H9 (cell line): Measurements from ENCODE around the gene TUG1. TPM values are rescaled to one million over a fixed set of nuclear protein-coding genes. Genes with fewer than 3 reads are reported as not detected.

Experiments
- DNase-seq: peaks from one replicate; pipeline ENCODE4 v3.0.0-alpha.2; 2017
- H2AFZ ChIP-seq: one replicate; pipeline ENCODE4 v1.6.1; 2013; ENCODE audit warnings: mild to moderate bottlenecking, low read length, control low read depth, moderate library complexity
- H2AK5ac ChIP-seq: 2 replicates; pipeline ENCODE4 v1.6.1; 2013; ENCODE audit warnings: low read length, control low read depth, mixed read lengths; ENCODE audit not compliant: insufficient read length
- H2BK120ac ChIP-seq: one replicate; pipeline ENCODE4 v1.6.1; 2013; ENCODE audit warnings: low read depth, mild to moderate bottlenecking, low read length, control low read depth, inconsistent platforms; ENCODE audit not compliant: poor library complexity, severe bottlenecking
- H2BK12ac ChIP-seq: 2 replicates; pipeline ENCODE4 v1.6.1; 2013; ENCODE audit warnings: low read length, control low read depth, mixed read lengths, low read depth; ENCODE audit not compliant: insufficient read length
- H2BK15ac ChIP-seq: 2 replicates; pipeline ENCODE4 v1.6.1; 2013; ENCODE audit warnings: low read depth, low read length, control low read depth
- H2BK20ac ChIP-seq: one replicate; pipeline ENCODE4 v1.6.1; 2013; ENCODE audit warnings: low read depth, mild to moderate bottlenecking, low read length, control low read depth, inconsistent platforms; ENCODE audit not compliant: poor library complexity, severe bottlenecking
- H2BK5ac ChIP-seq: 2 replicates; pipeline ENCODE4 v1.6.1; 2013; ENCODE audit warnings: low read length, control low read depth, mixed read lengths; ENCODE audit not compliant: insufficient read length
- H3K14ac ChIP-seq: 2 replicates; pipeline ENCODE4 v1.6.1; 2013; ENCODE audit warnings: low read length, control low read depth; ENCODE audit not compliant: insufficient read depth
- H3K18ac ChIP-seq: 2 replicates; pipeline ENCODE4 v1.6.1; 2013; ENCODE audit warnings: low read depth, mild to moderate bottlenecking, mixed read lengths, low read length, control low read depth; ENCODE audit not compliant: insufficient read length
- H3K23ac ChIP-seq: 2 replicates; pipeline ENCODE4 v1.6.1; 2013; ENCODE audit warnings: low read length, control low read depth, mixed read lengths, low read depth; ENCODE audit not compliant: insufficient read length
- H3K23me2 ChIP-seq: 2 replicates; pipeline ENCODE4 v1.6.1; 2013; ENCODE audit warnings: low read depth, mild to moderate bottlenecking, mixed read lengths, low read length, control low read depth; ENCODE audit not compliant: insufficient read length, poor library complexity, severe bottlenecking
- H3K27ac ChIP-seq: 2 replicates; pipeline ENCODE4 v1.5.1; 2013; ENCODE audit warnings: low read length, control low read depth, mixed read lengths, low read depth; ENCODE audit not compliant: insufficient read length
- H3K27me3 ChIP-seq: 2 replicates; pipeline ENCODE4 v1.6.1; 2013; ENCODE audit warnings: low read length, control low read depth, inconsistent platforms; ENCODE audit not compliant: insufficient read depth
- H3K4ac ChIP-seq: 2 replicates; pipeline ENCODE4 v1.6.1; 2013; ENCODE audit warnings: low read depth, mild to moderate bottlenecking, control low read depth, inconsistent platforms, low read length, moderate library complexity
- H3K4me1 ChIP-seq: 2 replicates; pipeline ENCODE4 v1.6.1; 2013; ENCODE audit warnings: low read length, control low read depth, inconsistent platforms; ENCODE audit not compliant: insufficient read depth
- H3K4me2 ChIP-seq: 2 replicates; pipeline ENCODE4 v1.6.1; 2013; ENCODE audit warnings: low read length, control low read depth, mixed read lengths; ENCODE audit not compliant: insufficient read length, insufficient read depth
- H3K56ac ChIP-seq: 2 replicates; pipeline ENCODE4 v1.6.1; 2013; ENCODE audit warnings: low read depth, mild to moderate bottlenecking, mixed read lengths, low read length, control low read depth; ENCODE audit not compliant: insufficient read length
- H3K79me1 ChIP-seq: 2 replicates; pipeline ENCODE4 v1.6.1; 2013; ENCODE audit warnings: low read depth, mild to moderate bottlenecking, moderate library complexity, low read length, control low read depth, inconsistent platforms; ENCODE audit not compliant: insufficient read depth, poor library complexity, severe bottlenecking
- H3K79me2 ChIP-seq: 2 replicates; pipeline ENCODE4 v1.6.1; 2013; ENCODE audit warnings: low read length, control low read depth, inconsistent platforms; ENCODE audit not compliant: insufficient read depth
- H3K9ac ChIP-seq: 2 replicates; pipeline ENCODE4 v1.6.1; 2013; ENCODE audit warnings: low read length, control low read depth, mixed read lengths; ENCODE audit not compliant: insufficient read length; ENCODE audit errors: extremely low read depth
- H3K9me3 ChIP-seq: one replicate; pipeline ENCODE4 v1.6.1; 2013; ENCODE audit warnings: low read depth, low read length, inconsistent platforms; ENCODE audit not compliant: control insufficient read depth
- H3T11ph ChIP-seq: one replicate; pipeline ENCODE4 v1.6.1; 2013; ENCODE audit warnings: mild to moderate bottlenecking, low read length, control low read depth, inconsistent platforms
- H4K20me1 ChIP-seq: one replicate; pipeline ENCODE4 v1.6.1; 2013; ENCODE audit not compliant: control insufficient read depth, insufficient read length, insufficient read depth
- H4K5ac ChIP-seq: 2 replicates; pipeline ENCODE4 v1.6.1; 2013; ENCODE audit warnings: low read depth, mild to moderate bottlenecking, mixed read lengths, low read length, control low read depth; ENCODE audit not compliant: insufficient read length
- H4K8ac ChIP-seq: replicated peaks from 2 replicates; pipeline ENCODE4 v1.6.1; 2013; ENCODE audit warnings: low read length, control low read depth, mixed read lengths, low read depth; ENCODE audit not compliant: insufficient read length
- H4K91ac ChIP-seq: 2 replicates; pipeline ENCODE4 v1.6.1; 2013; ENCODE audit warnings: low read depth, mild to moderate bottlenecking, moderate library complexity, mixed read lengths, low read length, control low read depth; ENCODE audit not compliant: insufficient read length
- H3K27ac Mint-ChIP-seq, 3 experiments: 2 replicates in 2 of 3; 3 replicates in 1 of 3; pipeline ENCODE4 v1.8.0; 2020 to 2021; ENCODE audit warnings: mixed read lengths in 3 of 3, mild to moderate bottlenecking in 1 of 3, moderate library complexity in 1 of 3
- H3K27me3 Mint-ChIP-seq: 2 replicates; pipeline ENCODE4 v1.8.0; 2021; ENCODE audit warnings: low read depth, mild to moderate bottlenecking, moderate library complexity, mixed read lengths
- H3K36me3 Mint-ChIP-seq, 3 experiments: 2 replicates in 2 of 3; 3 replicates in 1 of 3; pipeline ENCODE4 v1.8.0; 2020 to 2021; ENCODE audit warnings: low read depth in 3 of 3, mixed read lengths in 3 of 3; ENCODE audit not compliant: insufficient read depth in 1 of 3
- H3K4me1 Mint-ChIP-seq, 2 experiments: 2 replicates each; pipeline ENCODE4 v1.8.0; 2020; ENCODE audit warnings: mixed read lengths in 2 of 2
- H3K4me3 Mint-ChIP-seq, 2 experiments: 2 replicates in 1 of 2; 3 replicates in 1 of 2; pipeline ENCODE4 v1.8.0; 2020 to 2021; ENCODE audit warnings: mild to moderate bottlenecking in 2 of 2, mixed read lengths in 2 of 2, moderate library complexity in 1 of 2
- H3K9me3 Mint-ChIP-seq, 2 experiments: 2 replicates in 1 of 2; 3 replicates in 1 of 2; pipeline ENCODE4 v1.8.0; 2020; ENCODE audit warnings: mild to moderate bottlenecking in 2 of 2, mixed read lengths in 2 of 2, moderate library complexity in 1 of 2
- CTCF ChIP-seq: fragments of 200-600 bp; sonication (generic); conservative IDR thresholded peaks from 3 replicates; pipeline ENCODE4 v1.8.0; 2021; ENCODE audit warnings: antibody characterized with exemption, mild to moderate bottlenecking
- WGBS: extraction: QIAGEN DNeasy Blood & Tissue Kit; methylation state at CpG from one replicate; pipeline ENCODE4 v1.1.7; 2013; ENCODE audit warnings: missing lambda C conversion rate, low lambda C conversion rate, mixed read lengths; ENCODE audit not compliant: insufficient read length; ENCODE audit errors: extremely low coverage; 5-methylcytosine and 5-hydroxymethylcytosine counted together
- total RNA-seq: library from RNA; stranded (reverse); gene quantifications from 2 replicates; pipeline ENCODE4 v1.2.1, GENCODE V29; 2021

Gene TUG1
- total RNA-seq, 1 experiment from 2014 or later, result 99.6 TPM

DNA sequence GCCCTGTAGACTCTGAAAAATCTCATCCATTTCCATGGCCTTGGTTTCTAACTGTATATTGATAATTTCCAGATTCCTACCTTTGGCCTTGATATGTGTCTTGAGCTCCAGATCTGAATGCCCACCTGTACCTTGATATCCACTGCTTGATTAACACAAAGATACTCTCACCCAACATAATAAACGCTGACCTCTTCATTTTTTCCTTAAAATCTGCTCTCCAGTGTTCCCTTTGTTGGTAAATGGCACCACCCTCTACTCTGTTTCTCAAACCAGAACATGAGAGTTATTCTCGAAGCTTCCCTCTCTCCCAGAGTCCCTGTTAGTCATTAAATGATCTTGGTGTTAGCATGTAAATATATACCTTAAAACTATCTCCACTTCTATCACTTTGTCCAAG, 13.4 kb downstream of the TUG1 start:
- no peak for TF ChIP-seq CTCF
- H3K9me3 Mint-ChIP-seq, result peaks cover 38 to 47% of the 10 kb centered on the region in 2 experiments
- peaks cover 7 to 9% of the 10 kb centered on the region in 2 experiments; a peak in 3 of 4 replicates for H3K4me1 Mint-ChIP-seq
- Histone ChIP-seq H3K56ac (no peak overlapping the region), H4K5ac (no peak overlapping the region), H2AFZ (no peak overlapping the region), H3K14ac (no peak overlapping the region), H3K23ac (no peak overlapping the region), H3K23me2 (no peaks in the 10 kb centered on the region), H4K8ac (no peak overlapping the region), H2BK12ac (no peak overlapping the region), H3K9me3 (no peaks in the 10 kb centered on the region), H3K18ac (no peak overlapping the region), H2BK120ac (no peak overlapping the region), H3T11ph (no peak overlapping the region), H2BK15ac (no peak overlapping the region), H3K4me2 (no peak overlapping the region), H3K79me1 (no peaks in the 10 kb centered on the region), H3K4me1 (no peaks in the 10 kb centered on the region), H3K79me2 (no peaks in the 10 kb centered on the region), H2AK5ac (no peak overlapping the region), H2BK20ac (no peak overlapping the region), H2BK5ac (no peak overlapping the region), H3K9ac (no peak overlapping the region), H3K27me3 (no peaks in the 10 kb centered on the region), H3K27ac (no peak overlapping the region), H3K4ac (no peak overlapping the region), H4K91ac (no peak overlapping the region), H4K20me1 (no peaks in the 10 kb centered on the region)
- no peak overlapping the region for H3K27ac Mint-ChIP-seq
- H3K4me3 Mint-ChIP-seq, result no peak overlapping the region
- H3K36me3 Mint-ChIP-seq, result peaks cover 28 to 73% (median 40%) of the 10 kb centered on the region in 3 experiments
- no peak for DNase-seq
- no CpG with 5 or more reads among the region's 2 CpGs for WGBS
- peaks cover 3% of the 10 kb centered on the region for H3K27me3 Mint-ChIP-seq
